HFFc6 (cell line): ENCODE results near the gene PITPNC1. TPM values are rescaled to one million over a fixed set of nuclear protein-coding genes. Genes with fewer than 3 reads are reported as not detected.

Experiments used
- DNase-seq: peaks from one replicate; pipeline ENCODE4 v3.0.0-alpha.2; 2018
- H3K27ac Mint-ChIP-seq: 2 replicates; pipeline ENCODE4 v1.8.0; 2020; ENCODE audit warnings: mild to moderate bottlenecking, mixed read lengths
- H3K27me3 Mint-ChIP-seq: 2 replicates; pipeline ENCODE4 v1.8.0; 2021; ENCODE audit warnings: mild to moderate bottlenecking, moderate library complexity, mixed read lengths; ENCODE audit not compliant: insufficient read depth
- H3K36me3 Mint-ChIP-seq: 2 replicates; pipeline ENCODE4 v1.8.0; 2021; ENCODE audit warnings: low read depth, mixed read lengths
- H3K4me1 Mint-ChIP-seq: 2 replicates; pipeline ENCODE4 v1.8.0; 2020; ENCODE audit warnings: low read depth, mixed read lengths
- H3K4me3 Mint-ChIP-seq: 2 replicates; pipeline ENCODE4 v1.8.0; 2020; ENCODE audit warnings: mild to moderate bottlenecking, moderate library complexity, mixed read lengths
- H3K9me3 Mint-ChIP-seq: 2 replicates; pipeline ENCODE4 v1.8.0; 2020; ENCODE audit warnings: mild to moderate bottlenecking, mixed read lengths
- CTCF ChIP-seq: fragments of 200-600 bp; sonication (generic); IDR thresholded peaks from 2 replicates; pipeline ENCODE4 v1.5.0; 2021; ENCODE audit warnings: antibody characterized with exemption, mild to moderate bottlenecking
- total RNA-seq, 6 experiments: library from RNA; stranded (reverse); fragmentation: NEBNext Ultra II Directional; extraction: Animal tissue kit (Norgen Biotek cat#: 25700); gene quantifications; 2 replicates in 1 of 6; 3 replicates in 5 of 6; pipeline ENCODE4 v1.2.3, GENCODE V29; 2021

PITPNC1 gene
- total RNA-seq, 6 experiments from 2014 or later: 6.9 to 11.1 (median 7.7) TPM

GRCh38 chr17:67636834-67637520 is 259.9 kb downstream of the PITPNC1 start:
- Mint-ChIP-seq H3K27ac (no peak overlapping the region), H3K9me3 (no peaks in the 10 kb centered on the region), H3K27me3 (no peaks in the 10 kb centered on the region; the same call in 1 of the 2 replicates), H3K4me1 (peaks cover 17% of the 10 kb centered on the region), H3K4me3 (no peak overlapping the region), H3K36me3 (no peaks in the 10 kb centered on the region; the same call in 1 of the 2 replicates)
- no peak for TF ChIP-seq CTCF
- DNase-seq: peak; percentile 3

GRCh38 chr17:67637901-67638641 is 261.0 kb downstream of the PITPNC1 start:
- no peak overlapping the region for H3K4me3 Mint-ChIP-seq
- TF ChIP-seq CTCF: no peak
- no peaks in the 10 kb centered on the region; the same call in 1 of the 2 replicates for H3K36me3 Mint-ChIP-seq
- peaks cover 17% of the 10 kb centered on the region for H3K4me1 Mint-ChIP-seq
- H3K9me3 Mint-ChIP-seq: no peaks in the 10 kb centered on the region
- DNase-seq: no peak
- H3K27ac Mint-ChIP-seq: no peak overlapping the region
- no peaks in the 10 kb centered on the region; the same call in 1 of the 2 replicates for H3K27me3 Mint-ChIP-seq

- Mint-ChIP-seq H3K4me3 (no peak overlapping the region), H3K9me3 (no peaks in the 10 kb centered on the region), H3K27me3 (no peaks in the 10 kb centered on the region; the same call in 1 of the 2 replicates), H3K4me1 (peaks cover 17% of the 10 kb centered on the region), H3K36me3 (no peaks in the 10 kb centered on the region; the same call in 1 of the 2 replicates), H3K27ac (no peak overlapping the region)
- DNase-seq: no peak
- TF ChIP-seq CTCF: no peak
These were observed 261.8 kb downstream of the PITPNC1 start for GRCh38 chr17:67638871-67639270.

- Mint-ChIP-seq H3K27me3 (no peaks in the 10 kb centered on the region), H3K27ac (no peak overlapping the region), H3K36me3 (no peaks in the 10 kb centered on the region), H3K4me1 (peaks cover 13% of the 10 kb centered on the region), H3K4me3 (no peak overlapping the region), H3K9me3 (no peaks in the 10 kb centered on the region)
- TF ChIP-seq CTCF: no peak
- DNase-seq: no peak
These were observed 262.5 kb downstream of the PITPNC1 start for GRCh38 chr17:67639555-67639954.

- no peak overlapping the region for H3K27ac Mint-ChIP-seq
- no peak for TF ChIP-seq CTCF
- DNase-seq: no peak
- no peaks in the 10 kb centered on the region for H3K27me3 Mint-ChIP-seq
- H3K4me3 Mint-ChIP-seq: no peak overlapping the region
- H3K4me1 Mint-ChIP-seq: peaks cover 13% of the 10 kb centered on the region
- no peaks in the 10 kb centered on the region for H3K9me3 Mint-ChIP-seq
- H3K36me3 Mint-ChIP-seq: no peaks in the 10 kb centered on the region
These were observed 262.9 kb downstream of the PITPNC1 start for GRCh38 chr17:67639979-67640378.
